Measurements from ENCODE around the gene FNDC3A.

The FNDC3A gene

DNA sequence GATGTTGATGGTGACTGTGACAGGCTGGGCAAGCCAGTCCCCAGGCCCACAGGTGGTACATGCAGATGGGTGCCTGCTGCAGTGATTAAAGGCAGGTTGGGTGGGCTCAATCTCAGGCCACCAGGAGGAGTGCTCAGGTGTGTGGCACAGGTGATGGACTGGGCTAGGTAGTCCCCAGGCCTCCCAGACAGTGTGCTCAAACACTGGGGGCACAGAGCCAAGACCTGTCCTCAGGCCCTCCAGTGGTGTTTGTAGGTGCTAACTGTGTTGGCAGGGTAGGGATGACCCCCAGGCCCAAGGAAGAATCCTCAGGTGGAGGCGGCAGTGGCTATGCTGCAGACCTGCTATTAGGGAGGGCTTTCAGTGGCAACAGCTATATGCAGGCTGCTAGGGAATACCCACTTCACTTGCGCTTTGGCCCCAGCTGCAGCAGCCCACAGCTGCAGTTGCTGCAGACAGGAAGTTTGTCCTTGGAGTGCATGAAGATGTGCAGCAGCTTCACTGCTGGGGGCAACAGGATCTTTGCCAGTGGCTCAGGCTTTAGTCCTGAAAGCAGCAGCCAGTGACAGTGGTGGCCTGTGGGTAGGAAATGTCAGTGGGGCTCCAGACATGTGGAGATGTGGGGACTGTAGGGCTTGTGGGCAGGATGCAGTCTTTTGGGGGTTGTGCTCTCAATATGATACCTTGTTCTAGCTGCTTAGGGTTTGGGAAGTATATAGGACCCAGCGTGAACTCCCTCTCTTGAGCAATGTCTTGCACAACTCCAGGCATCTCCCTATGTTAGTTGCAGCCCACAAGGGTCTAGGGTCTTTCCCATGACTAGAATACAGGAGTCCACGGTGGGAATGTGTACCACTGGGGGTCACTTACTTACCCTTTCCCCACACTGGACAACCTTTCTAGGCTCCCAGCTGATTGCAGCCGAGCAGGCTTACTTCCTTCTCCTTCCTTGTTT lies 190.4 kb downstream of the FNDC3A start:
- H3K9me3 ChIP-seq (ENCODE audit: insufficient read depth, low read length, severe bottlenecking), result peaks cover 15% of the 10 kb centered on the region
- H3K9ac ChIP-seq (ENCODE audit: low read depth, low read length), result no peak overlapping the region
- DNase-seq (peak; percentile 30), ATAC-seq (ENCODE audit: insufficient read depth, low read depth) (peak; percentile 67)
- H4K20me1 ChIP-seq (ENCODE audit: insufficient read depth, low read length), result peaks cover 13% of the 10 kb centered on the region
- H3K4me2 ChIP-seq (ENCODE audit: insufficient read depth, low read length), result no peak overlapping the region
- H3K27ac ChIP-seq (ENCODE audit: low read length), result no peak overlapping the region
- TF ChIP-seq EZH2 (IDR thresholded peaks at IDR 0.05; ENCODE audit: borderline replicate concordance, low read depth, low read length, severe bottlenecking), result no peak
- TF ChIP-seq, protein P1, sequence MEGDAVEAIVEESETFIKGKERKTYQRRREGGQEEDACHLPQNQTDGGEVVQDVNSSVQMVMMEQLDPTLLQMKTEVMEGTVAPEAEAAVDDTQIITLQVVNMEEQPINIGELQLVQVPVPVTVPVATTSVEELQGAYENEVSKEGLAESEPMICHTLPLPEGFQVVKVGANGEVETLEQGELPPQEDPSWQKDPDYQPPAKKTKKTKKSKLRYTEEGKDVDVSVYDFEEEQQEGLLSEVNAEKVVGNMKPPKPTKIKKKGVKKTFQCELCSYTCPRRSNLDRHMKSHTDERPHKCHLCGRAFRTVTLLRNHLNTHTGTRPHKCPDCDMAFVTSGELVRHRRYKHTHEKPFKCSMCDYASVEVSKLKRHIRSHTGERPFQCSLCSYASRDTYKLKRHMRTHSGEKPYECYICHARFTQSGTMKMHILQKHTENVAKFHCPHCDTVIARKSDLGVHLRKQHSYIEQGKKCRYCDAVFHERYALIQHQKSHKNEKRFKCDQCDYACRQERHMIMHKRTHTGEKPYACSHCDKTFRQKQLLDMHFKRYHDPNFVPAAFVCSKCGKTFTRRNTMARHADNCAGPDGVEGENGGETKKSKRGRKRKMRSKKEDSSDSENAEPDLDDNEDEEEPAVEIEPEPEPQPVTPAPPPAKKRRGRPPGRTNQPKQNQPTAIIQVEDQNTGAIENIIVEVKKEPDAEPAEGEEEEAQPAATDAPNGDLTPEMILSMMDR (IDR thresholded peaks at IDR 0.05; ENCODE audit: borderline replicate concordance, extremely low read depth, low read length, poor library complexity, severe bottlenecking), result no peak
- H3K4me3 ChIP-seq (ENCODE audit: low read depth in 1 of 2, low read length in 2 of 2), result no peak overlapping the region
- peaks cover 13% of the 10 kb centered on the region for H3K79me2 ChIP-seq (ENCODE audit: insufficient read depth, low read length)
- no peaks in the 10 kb centered on the region for H3K27me3 ChIP-seq (ENCODE audit: insufficient read depth, low read length, poor library complexity)
- H2AFZ ChIP-seq (ENCODE audit: low read depth, low read length), result no peak overlapping the region
- no peaks in the 10 kb centered on the region for H3K4me1 ChIP-seq (ENCODE audit: insufficient read depth, low read length)
- peaks cover 80% of the 10 kb centered on the region for H3K36me3 ChIP-seq (ENCODE audit: insufficient read depth, low read length)

DNA sequence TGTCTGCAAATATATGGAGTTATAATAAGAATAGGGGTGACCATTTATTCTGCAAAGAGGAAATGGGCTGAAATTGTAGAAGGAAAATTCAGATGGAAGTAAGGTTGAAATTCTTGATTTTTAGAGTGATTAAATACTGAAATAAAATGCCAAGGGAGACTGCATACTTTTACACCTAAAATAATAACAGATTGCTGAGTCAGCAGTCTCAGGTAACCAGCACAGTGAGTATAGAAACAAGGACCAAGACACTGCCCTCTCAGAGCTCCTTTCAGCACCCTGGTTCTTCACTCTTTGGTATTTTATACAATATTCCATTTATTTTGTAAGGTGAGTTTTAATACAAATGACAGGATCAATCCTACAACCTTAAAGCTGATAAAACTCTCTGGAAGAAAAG lies 195.6 kb downstream of the FNDC3A start:
- no peaks in the 10 kb centered on the region for H4K20me1 ChIP-seq (ENCODE audit: insufficient read depth, low read length)
- no peak overlapping the region for H3K4me2 ChIP-seq (ENCODE audit: insufficient read depth, low read length)
- ATAC-seq (ENCODE audit: insufficient read depth, low read depth) (no peak), DNase-seq (no peak)
- H3K79me2 ChIP-seq (ENCODE audit: insufficient read depth, low read length), result no peaks in the 10 kb centered on the region
- H3K9ac ChIP-seq (ENCODE audit: low read depth, low read length), result no peak overlapping the region
- H3K36me3 ChIP-seq (ENCODE audit: insufficient read depth, low read length), result peaks cover 73% of the 10 kb centered on the region
- H2AFZ ChIP-seq (ENCODE audit: low read depth, low read length), result no peak overlapping the region
- TF ChIP-seq, protein P1 (IDR thresholded peaks at IDR 0.05; ENCODE audit: borderline replicate concordance, extremely low read depth, low read length, poor library complexity, severe bottlenecking), result no peak
- TF ChIP-seq EZH2 (IDR thresholded peaks at IDR 0.05; ENCODE audit: borderline replicate concordance, low read depth, low read length, severe bottlenecking), result no peak
- no peaks in the 10 kb centered on the region for H3K9me3 ChIP-seq (ENCODE audit: insufficient read depth, low read length, severe bottlenecking)
- no peak overlapping the region for H3K27ac ChIP-seq (ENCODE audit: low read length)
- H3K4me1 ChIP-seq (ENCODE audit: insufficient read depth, low read length), result no peaks in the 10 kb centered on the region
- H3K27me3 ChIP-seq (ENCODE audit: insufficient read depth, low read length, poor library complexity), result no peaks in the 10 kb centered on the region
- no peak overlapping the region for H3K4me3 ChIP-seq (ENCODE audit: low read depth in 1 of 2, low read length in 2 of 2)

DNA sequence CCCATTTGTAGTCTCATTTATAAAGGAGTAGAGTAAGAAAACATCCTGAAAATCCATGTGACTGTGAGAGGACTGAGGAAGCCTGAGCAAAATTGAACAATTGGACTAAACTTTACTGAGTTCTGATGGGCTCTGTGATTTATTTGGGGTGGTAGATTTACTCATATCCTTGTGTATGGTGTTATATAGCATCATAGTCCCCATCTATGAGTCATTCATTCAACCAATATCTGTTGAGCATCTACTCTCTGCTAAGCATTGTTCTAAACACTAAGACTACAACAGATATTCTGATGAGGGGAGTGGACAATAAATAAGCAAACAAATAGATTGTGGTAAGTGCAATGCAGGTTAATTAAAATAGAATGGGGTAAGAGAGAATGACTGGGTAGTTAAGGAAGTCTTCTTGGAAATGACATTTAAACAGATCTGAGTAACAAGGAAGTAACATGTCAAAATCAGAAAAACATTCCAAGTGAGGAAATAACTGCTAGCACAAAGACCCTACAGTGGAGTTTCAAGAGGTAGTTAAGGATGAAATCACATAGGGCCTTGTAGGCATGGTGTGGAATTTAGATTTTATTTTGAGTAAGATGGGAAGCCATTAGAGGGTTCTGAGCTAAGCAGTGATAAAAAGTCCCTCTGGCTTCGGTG lies 208.1 kb downstream of the FNDC3A start:
- no peak for DNase-seq
- Histone ChIP-seq H3K9ac (ENCODE audit: low read depth, low read length) (no peak overlapping the region), H3K36me3 (ENCODE audit: insufficient read depth, low read length) (peaks cover 84% of the 10 kb centered on the region), H3K27me3 (ENCODE audit: insufficient read depth, low read length, poor library complexity) (no peaks in the 10 kb centered on the region), H4K20me1 (ENCODE audit: insufficient read depth, low read length) (no peaks in the 10 kb centered on the region), H3K9me3 (ENCODE audit: insufficient read depth, low read length, severe bottlenecking) (no peaks in the 10 kb centered on the region), H3K79me2 (ENCODE audit: insufficient read depth, low read length) (no peaks in the 10 kb centered on the region), H3K4me3 (ENCODE audit: low read depth in 1 of 2, low read length in 2 of 2) (no peak overlapping the region), H2AFZ (ENCODE audit: low read depth, low read length) (no peak overlapping the region), H3K4me1 (ENCODE audit: insufficient read depth, low read length) (no peaks in the 10 kb centered on the region), H3K27ac (ENCODE audit: low read length) (no peak overlapping the region), H3K4me2 (ENCODE audit: insufficient read depth, low read length) (no peak overlapping the region)
- no peak for ATAC-seq (ENCODE audit: insufficient read depth, low read depth)
- TF ChIP-seq, protein P1 (IDR thresholded peaks at IDR 0.05; ENCODE audit: borderline replicate concordance, extremely low read depth, low read length, poor library complexity, severe bottlenecking), result no peak
- TF ChIP-seq EZH2 (IDR thresholded peaks at IDR 0.05; ENCODE audit: borderline replicate concordance, low read depth, low read length, severe bottlenecking), result no peak
